ENCODE results near the gene AFTPH.

Gene AFTPH

GRCh38 chr2:64587561-64587960 lies 63.4 kb downstream of the AFTPH start:
- DNase-seq (ENCODE audit: low spot score), result no peak
- TF ChIP-seq CTCF (IDR thresholded peaks at IDR 0.05; ENCODE audit: borderline replicate concordance, control extremely low read depth, extremely low read depth, insufficient read depth, missing control alignments), result no peak
- in situ Hi-C loops (cut with MboI; ENCODE audit: low sequenced_read_pairs, unreplicated experiment), result no loop called here

- no peak for TF ChIP-seq CTCF (IDR thresholded peaks at IDR 0.05; ENCODE audit: borderline replicate concordance, control extremely low read depth, extremely low read depth, insufficient read depth, missing control alignments)
- DNase-seq (ENCODE audit: low spot score), result no peak
- in situ Hi-C loops (cut with MboI; ENCODE audit: low sequenced_read_pairs, unreplicated experiment), result no loop called here
Measured at GRCh38 chr2:64591188-64591587, 67.1 kb downstream of the AFTPH start.

GRCh38 chr2:64593035-64593655 lies 69.0 kb downstream of the AFTPH start:
- no peak for DNase-seq (ENCODE audit: low spot score)
- no peak for TF ChIP-seq CTCF (IDR thresholded peaks at IDR 0.05; ENCODE audit: borderline replicate concordance, control extremely low read depth, extremely low read depth, insufficient read depth, missing control alignments)
- in situ Hi-C loops (cut with MboI; ENCODE audit: low sequenced_read_pairs, unreplicated experiment), result no loop called here

GRCh38 chr2:64594226-64594989 lies 70.3 kb downstream of the AFTPH start:
- TF ChIP-seq CTCF (IDR thresholded peaks at IDR 0.05; ENCODE audit: borderline replicate concordance, control extremely low read depth, extremely low read depth, insufficient read depth, missing control alignments), result no peak
- in situ Hi-C loops (cut with MboI; ENCODE audit: low sequenced_read_pairs, unreplicated experiment), result no loop called here
- no peak for DNase-seq (ENCODE audit: low spot score)

- in situ Hi-C loops (cut with MboI; ENCODE audit: low sequenced_read_pairs, unreplicated experiment), result no loop called here
- no peak for DNase-seq (ENCODE audit: low spot score)
- TF ChIP-seq CTCF (IDR thresholded peaks at IDR 0.05; ENCODE audit: borderline replicate concordance, control extremely low read depth, extremely low read depth, insufficient read depth, missing control alignments), result no peak
Measured at GRCh38 chr2:64595397-64596176, 71.5 kb downstream of the AFTPH start.

GRCh38 chr2:64598226-64598625 lies 74.1 kb downstream of the AFTPH start:
- DNase-seq (ENCODE audit: low spot score), result no peak
- no peak for TF ChIP-seq CTCF (IDR thresholded peaks at IDR 0.05; ENCODE audit: borderline replicate concordance, control extremely low read depth, extremely low read depth, insufficient read depth, missing control alignments)
- in situ Hi-C loops (cut with MboI; ENCODE audit: low sequenced_read_pairs, unreplicated experiment), result no loop called here
